GM21723 (cell line): ENCODE results near the gene DENND1A.
"Not testable (repeated sequence)": the region's sequence is repeated elsewhere in the genome, so short reads cannot be mapped to it uniquely, and the experiment has no call there.

Experiments used
- ATAC-seq: cut with Tn5 transposase; IDR thresholded peaks from one replicate; pipeline ENCODE4 v1.9.1; 2021; ENCODE audit warnings: mild to moderate bottlenecking, moderate library complexity; ENCODE audit not compliant: unreplicated experiment

DENND1A gene

GRCh38 chr9:123952641-123953495, 22.9 kb upstream of the DENND1A start:
- no peak for ATAC-seq

- ATAC-seq, result no peak
Observed at GRCh38 chr9:123948286-123948685, 18.4 kb upstream of the DENND1A start.

GRCh38 chr9:123947326-123947725, 17.4 kb upstream of the DENND1A start:
- no peak for ATAC-seq

- no peak for ATAC-seq
Observed at GRCh38 chr9:123946101-123946821, 16.3 kb upstream of the DENND1A start.

- ATAC-seq, result no peak
Observed at GRCh38 chr9:123945532-123945931, 15.6 kb upstream of the DENND1A start.

- ATAC-seq, result not testable (repeated sequence)
Observed at GRCh38 chr9:123944464-123944863, 14.5 kb upstream of the DENND1A start.

- ATAC-seq, result no peak
Observed at GRCh38 chr9:123943671-123944070, 13.7 kb upstream of the DENND1A start.

GRCh38 chr9:123942542-123942941, 12.6 kb upstream of the DENND1A start:
- ATAC-seq, result no peak

GRCh38 chr9:123941524-123942070, 11.7 kb upstream of the DENND1A start:
- no peak for ATAC-seq

GRCh38 chr9:123940721-123941523, 11.0 kb upstream of the DENND1A start:
- no peak for ATAC-seq

GRCh38 chr9:123938401-123938800, 8.5 kb upstream of the DENND1A start:
- no peak for ATAC-seq

GRCh38 chr9:123936575-123936974, 6.6 kb upstream of the DENND1A start:
- ATAC-seq, result not testable (repeated sequence)

GRCh38 chr9:123933440-123934212, 3.7 kb upstream of the DENND1A start:
- no peak for ATAC-seq

GRCh38 chr9:123929177-123929869, 603 bp downstream of the DENND1A start:
- ATAC-seq, result peak; percentile 41

GRCh38 chr9:123928533-123929176, 1.3 kb downstream of the DENND1A start:
- no peak for ATAC-seq

GRCh38 chr9:123927625-123928532, 2.0 kb downstream of the DENND1A start:
- ATAC-seq, result no peak

- no peak for ATAC-seq
Observed at GRCh38 chr9:123926941-123927340, 3.0 kb downstream of the DENND1A start.

- no peak for ATAC-seq
Observed at GRCh38 chr9:123925819-123926218, 4.1 kb downstream of the DENND1A start.
